GM21447 (cell line): ENCODE measurements around the gene C12orf60.
"Not testable (repeated sequence)": the region's sequence is repeated elsewhere in the genome, so short reads cannot be mapped to it uniquely, and the experiment has no call there.

ENCODE experiments used
- ATAC-seq: cut with Tn5 transposase; IDR thresholded peaks from one replicate; pipeline ENCODE4 v1.9.1; 2021; ENCODE audit not compliant: unreplicated experiment

Gene C12orf60

GRCh38 chr12:14803011-14803829 is at the start of gene C12orf60, which contains the start of gene WBP11:
TSS of gene C12orf60 (plus strand) at chr12:14803670. CDS start at chr12:14822936, 19,266 bp downstream.
TSS of gene WBP11 (minus strand) at chr12:14803478. CDS start at chr12:14801383, 2,095 bp downstream.
- peak; percentile 99 for ATAC-seq

DNA sequence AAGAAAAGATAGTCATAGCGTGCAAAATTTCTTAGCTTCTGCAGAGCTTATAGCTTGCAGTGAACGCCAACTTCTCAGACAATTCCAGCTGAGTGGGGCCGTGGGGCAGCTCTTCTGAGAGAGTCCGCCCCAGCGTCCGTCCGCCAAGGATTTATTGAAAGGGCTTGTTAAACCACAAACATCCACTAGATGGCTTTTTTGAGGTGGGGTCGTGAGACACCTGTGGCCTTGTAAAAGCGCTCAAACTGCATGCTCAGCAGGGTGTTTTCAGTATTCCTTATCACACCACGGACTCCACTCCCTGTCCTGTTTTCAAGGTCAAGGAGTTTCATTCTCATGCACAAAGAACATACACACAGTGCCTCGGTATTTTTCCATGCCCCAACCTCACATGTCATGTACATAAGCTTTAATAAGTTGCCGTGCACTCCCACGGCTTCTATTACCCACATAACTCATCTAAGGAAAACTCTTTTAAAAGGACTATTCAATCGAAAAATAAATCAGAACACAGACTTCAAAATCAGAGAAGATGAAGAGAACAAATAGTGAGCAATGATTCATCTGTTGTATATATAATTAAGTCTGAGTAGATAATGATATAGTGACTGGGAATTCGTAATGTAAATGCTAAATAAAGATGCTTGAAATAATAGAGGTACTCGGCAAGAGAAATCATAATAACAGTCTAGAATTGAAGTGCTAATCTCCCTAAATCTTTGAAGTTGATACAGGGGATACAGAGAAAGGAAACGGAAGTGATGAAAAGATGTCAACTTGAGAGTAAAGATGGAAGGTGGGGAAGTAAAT is 46.9 kb upstream of the C12orf60 start:
- no peak for ATAC-seq

DNA sequence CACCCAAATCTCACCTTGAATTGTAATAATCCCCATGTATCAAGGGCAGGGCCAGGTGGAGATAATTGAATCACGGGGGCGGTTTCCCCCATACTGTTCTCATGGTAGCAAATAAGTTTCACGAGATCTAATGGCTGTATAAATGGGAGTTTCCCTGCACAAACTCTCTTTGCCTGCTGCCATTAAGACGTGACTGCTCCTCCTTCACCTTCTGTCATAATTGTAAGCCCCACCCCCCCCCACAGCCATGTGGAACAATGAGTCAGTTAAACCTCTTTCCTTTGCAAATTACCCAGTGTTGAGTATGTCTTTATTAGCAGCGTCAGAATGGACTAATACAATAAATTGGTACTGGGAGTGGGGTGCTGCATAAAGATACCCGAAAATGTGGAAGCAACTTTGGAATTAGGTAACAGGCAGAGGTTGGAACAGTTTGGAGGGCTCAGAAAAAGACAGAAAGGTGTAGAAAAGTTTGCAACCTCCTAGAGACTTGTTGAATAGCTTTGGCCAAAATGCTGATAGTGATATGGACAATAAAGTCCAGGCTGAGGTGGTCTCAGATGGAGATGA is 43.7 kb upstream of the C12orf60 start:
- ATAC-seq, result not testable (repeated sequence)

- ATAC-seq, result no peak
Measured at GRCh38 chr12:14765398-14765797, 38.1 kb upstream of the C12orf60 start.

DNA sequence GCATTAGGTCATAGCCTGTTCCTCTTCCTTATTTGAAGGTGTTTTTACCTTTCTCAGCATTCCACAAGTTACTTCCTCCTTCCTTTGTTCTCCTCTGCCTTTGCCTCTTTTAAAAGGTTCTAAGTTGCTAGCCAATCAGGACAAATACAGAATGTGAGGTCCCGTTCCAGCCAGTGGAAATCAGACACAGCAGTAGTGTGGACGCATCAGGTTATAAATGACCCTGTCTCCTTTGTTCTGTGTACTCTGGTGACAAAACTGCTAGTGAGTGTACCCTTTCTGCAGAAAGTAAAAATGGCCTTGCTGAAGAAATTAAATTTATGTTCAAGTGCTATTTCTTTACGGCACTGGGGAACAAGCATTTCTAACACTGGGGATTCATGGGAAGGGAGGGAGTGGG is 37.5 kb upstream of the C12orf60 start:
- not testable (repeated sequence) for ATAC-seq

DNA sequence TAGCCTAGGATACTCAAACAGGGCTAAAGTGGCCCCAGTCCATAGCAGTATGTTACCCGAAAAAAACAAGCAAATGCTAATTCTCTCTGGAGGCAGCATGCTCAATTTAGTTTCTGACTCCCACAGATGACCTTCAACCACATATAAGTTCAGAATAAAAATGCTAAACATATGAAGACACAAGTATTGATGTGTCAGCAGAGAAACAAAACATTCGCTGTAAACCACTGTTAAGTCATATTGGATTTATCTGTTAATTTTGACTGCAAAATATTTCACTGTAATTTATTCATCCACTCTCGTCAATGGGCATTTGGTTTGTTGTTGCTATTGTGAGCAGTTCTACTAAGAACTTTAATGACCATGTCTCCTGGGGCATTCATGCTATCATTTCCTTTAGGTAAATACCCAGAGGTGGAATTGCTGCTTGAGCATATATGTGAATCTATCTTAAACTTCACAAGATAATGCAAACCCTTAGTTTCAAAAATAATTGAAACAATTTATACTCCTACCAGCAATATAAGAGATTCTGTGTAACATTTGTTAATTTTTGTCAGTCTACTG is 36.7 kb upstream of the C12orf60 start:
- no peak for ATAC-seq

GRCh38 chr12:14767617-14768016 is 35.9 kb upstream of the C12orf60 start:
- ATAC-seq, result no peak

DNA sequence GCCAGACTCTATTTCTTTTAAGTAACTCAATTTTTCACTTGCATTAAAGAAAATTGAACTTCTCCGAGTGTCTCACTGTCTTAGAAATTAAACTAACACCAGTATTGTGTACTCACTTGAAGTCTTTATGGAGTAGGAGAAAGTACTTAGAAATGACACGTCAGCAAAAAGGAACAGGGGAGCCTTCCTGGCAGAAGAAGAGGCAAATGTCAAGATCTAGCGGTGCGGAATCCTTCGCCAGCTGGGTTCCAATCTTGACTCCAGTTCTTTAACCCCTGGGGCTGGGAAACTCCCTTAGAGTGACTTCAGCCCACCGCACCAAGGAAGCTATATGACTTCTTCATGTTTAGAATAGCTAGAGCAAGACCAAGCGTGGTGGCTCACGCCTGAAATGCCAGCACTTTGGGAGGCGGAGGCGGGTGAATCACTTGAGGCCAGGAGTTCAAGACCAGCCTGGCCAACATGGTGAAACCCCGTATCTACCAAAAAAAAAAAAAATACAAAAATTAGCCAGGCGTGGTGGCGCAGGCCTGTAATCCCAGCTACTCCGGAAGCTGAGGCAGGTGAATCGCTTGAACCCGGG is 34.6 kb upstream of the C12orf60 start:
- ATAC-seq, result no peak

DNA sequence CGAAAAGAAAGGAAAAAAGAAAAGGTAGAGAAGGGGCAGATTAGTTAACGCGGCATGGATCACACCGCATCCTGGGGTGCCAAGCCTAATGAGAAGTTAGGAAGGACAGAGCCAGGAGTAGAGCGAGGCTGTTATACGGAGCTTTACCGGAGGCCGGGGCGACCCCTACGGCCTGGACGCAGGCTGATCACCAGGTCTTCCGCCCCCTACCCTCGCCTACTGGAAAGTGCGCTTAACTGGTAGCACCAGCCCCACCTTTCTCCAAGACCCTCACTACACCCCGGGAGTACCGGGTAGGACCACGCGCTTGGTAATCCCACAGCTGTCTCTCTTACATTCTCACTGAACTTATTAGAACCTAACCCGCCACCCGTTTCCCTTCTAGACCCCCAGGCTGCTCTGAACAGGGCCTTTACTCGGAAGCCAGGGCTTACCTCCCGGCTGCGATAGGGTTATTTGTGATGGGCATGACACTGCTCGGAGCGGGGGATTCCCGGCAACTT is 34.0 kb upstream of the C12orf60 start:
- peak; percentile 4 for ATAC-seq

DNA sequence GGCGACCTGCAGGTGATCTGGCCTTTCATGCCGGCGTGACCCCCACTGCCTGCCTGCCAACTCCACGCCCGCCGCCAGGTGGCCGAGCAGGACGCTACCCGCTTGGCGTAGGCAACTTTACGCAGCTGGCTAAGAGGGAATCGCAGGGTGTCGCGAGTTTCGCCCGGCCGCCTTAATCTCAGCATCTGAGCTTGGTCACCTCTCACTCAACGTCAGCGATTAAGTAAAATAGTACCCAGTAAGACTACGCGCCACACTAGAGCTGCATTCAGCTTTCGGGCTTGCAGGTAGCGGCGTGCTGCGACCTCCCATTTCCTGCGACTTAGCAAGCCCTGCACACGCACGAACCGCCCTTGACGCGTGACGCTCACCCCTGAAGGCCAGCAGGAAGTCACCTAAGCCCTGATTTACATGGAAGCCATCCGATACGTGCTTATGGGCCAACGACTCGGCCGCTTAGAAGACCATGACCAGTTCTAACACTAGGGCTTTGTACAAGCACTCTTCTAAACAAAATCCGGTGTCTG is 33.4 kb upstream of the C12orf60 start:
- peak; percentile 38 for ATAC-seq

GRCh38 chr12:14770496-14771461 is 32.7 kb upstream of the C12orf60 start:
- ATAC-seq, result peak; percentile 23

DNA sequence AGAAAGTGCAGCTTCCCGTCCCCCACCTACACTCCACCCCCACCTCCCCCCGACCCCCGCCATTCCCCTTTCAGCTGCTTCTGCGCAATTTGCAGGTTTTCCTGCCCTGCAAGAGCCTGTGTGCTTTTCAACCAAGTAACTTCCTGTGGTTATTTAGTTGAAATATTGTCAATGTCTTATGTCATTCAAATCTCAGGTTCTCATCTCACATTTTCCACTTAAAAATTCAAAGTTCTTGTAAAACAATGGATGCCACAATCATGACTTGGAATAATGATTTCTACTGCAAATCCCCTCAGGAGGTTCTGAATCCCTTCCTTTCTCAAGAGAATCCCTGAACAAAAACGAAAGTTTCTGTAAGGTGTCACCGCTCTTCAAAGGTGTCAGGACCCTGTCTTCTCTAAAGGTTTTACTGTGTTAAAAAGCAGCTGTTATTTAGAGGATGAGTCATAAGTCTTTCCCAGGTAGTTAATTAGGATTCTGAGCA is 31.8 kb upstream of the C12orf60 start:
- ATAC-seq, result no peak

DNA sequence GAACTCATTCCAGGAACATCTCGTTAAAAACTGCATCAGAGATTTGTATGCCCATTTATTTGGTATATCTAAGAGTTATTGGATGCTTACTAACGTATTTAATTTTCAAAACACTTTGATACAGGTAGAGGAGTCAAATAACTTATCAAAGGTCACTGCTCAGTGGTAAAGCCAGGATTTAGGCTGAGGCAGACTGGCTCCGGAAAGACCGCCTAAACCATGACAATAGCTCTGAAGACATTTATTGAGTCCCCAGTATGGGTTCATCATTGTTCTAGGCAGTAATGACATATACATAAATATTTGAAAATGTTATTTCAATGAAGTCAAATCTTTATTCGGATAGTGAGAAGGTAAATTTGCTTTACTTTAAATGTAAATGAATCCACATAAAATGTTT is 30.5 kb upstream of the C12orf60 start:
- ATAC-seq, result no peak

DNA sequence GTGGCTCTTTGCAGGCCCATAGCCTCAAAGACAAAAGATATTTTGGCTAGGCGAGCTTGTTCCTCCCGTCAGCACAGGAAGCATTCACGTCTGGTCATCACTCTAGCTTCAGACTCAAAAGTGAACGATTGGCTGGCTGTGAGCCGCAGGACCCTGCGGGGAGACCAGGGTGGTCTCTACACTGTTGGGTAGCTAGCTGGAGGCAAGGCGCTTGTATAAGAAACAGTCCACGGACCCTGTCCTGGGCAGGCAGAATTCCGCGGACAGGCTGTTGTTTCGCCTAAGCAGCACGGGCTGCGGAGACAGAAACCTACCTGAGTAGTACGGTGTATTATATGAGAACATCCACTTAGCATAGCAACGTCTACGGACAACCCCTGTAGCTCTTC is 29.8 kb upstream of the C12orf60 start:
- ATAC-seq, result peak; percentile 3

DNA sequence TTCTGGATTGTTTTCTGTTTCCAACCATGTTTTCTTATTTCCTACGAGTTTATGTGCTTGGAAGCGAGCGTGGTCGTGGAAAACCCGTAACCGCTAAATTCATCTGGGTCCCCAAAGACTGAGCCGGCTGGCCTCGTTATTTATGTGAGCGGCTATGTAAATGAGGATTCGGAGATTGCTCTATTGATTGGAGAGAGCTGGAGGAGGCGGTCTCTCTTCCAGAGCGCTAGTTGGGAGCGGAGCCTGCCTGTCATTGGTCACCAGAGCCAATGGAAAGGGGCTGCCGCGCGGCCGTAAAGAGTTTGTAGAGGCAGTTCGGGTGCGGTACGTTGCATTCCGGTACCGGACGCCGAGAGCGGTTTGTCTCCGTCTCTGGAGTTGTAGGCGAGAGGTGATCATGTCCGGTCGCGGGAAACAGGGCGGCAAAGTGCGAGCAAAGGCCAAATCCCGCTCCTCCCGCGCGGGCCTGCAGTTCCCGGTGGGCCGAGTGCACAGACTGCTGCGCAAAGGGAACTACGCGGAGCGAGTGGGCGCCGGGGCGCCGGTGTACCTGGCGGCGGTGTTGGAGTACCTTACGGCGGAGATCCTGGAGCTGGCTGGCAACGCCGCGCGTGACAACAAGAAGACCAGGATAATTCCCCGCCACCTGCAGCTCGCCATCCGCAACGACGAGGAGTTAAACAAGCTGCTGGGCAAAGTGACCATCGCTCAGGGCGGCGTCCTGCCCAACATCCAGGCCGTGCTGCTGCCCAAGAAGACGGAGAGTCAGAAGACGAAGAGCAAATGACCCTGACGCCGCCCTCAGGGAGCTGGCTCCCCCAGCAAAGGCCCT is 29.2 kb upstream of the C12orf60 start:
- ATAC-seq, result peak; percentile 52

DNA sequence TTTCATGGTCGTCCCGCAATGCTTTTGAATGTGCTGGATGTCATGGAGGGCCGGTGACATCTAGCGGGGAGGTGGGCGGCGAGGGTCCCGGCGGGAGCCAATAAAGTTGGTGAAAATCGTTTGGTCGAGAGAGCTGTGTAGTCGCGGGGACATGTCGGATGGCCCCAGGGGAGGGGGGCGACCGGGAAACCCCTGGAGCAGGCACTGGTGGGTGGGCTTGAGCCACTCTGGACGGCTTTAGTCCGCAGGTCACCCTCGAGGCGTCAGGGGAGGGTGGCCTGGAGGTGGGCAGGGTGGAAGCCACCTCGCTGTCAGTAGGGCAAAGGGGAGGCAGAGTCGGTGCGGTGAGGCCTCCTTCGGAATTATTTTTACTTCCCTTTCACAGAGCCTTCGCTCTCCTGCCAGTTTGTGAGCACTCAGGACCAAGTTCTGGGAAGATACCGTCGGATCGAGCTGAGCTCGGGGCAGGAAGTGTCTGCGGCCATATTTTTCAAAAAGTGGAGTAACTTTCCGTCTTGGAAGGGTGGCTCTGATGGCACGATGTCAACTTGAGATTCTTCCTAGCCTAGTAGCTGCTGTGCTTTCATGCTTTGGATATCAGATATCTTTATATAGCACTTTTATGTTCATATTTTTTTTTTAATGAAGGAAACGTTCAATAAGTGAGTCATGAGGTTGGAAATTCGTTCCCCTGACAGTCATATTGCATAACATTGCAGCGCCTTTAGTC is 28.4 kb upstream of the C12orf60 start:
- ATAC-seq, result no peak

DNA sequence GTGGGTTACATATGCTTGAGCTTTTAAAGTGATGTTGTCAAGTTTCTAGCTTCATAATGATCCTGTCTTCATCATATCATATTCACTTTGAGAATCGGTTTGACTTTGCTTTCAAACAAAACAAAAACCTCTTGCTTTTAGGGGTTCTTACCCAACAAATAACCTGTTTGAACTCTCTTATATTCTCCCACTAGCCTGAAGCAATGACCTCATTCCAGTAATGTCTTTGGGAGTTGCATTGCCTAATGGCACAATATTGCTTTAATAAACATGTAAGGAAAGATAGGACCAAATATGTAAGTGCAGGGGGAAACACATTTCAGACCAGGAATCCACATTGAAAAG is 27.9 kb upstream of the C12orf60 start:
- no peak for ATAC-seq
